ENCODE measurements around the gene NXN.
"Not testable (repeated sequence)": the region's sequence is repeated elsewhere in the genome, so short reads cannot be mapped to it uniquely, and the experiment has no call there.

NXN gene

GRCh38 chr17:1006054-1006453, 26.5 kb upstream of the NXN start:
- no peak for DNase-seq (ENCODE audit: low spot score)

DNA sequence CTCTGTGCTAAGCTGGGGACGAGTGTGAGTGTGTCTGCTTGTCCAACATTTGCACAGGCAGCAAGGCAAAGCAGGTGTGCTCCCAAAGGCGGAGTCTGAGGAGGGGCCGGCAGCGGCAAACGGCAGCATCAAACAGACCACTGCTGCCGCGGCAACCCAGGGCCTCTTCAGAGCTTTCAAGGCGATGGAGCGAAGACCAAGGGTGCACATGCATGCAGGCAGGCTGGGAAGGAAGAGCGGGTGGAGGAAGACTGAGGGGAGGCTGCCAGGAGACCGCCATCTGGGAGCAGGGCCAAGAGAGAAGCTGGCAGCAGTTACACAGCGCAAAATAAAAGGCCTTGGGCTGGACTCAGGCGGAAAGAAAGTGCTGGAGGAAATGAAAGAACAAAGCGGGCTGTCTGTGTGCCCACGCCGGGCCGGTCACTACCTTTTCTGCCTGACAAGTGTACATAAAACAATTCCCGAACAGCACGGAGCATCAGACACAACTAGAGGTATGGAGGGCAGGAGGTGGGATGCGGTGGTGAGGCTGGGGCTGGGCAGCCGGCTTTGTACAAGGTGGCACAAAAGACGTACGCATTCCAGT, 25.9 kb upstream of the NXN start:
- DNase-seq (ENCODE audit: low spot score) = no peak

- DNase-seq (ENCODE audit: low spot score) = no peak
These were observed 25.3 kb upstream of the NXN start for GRCh38 chr17:1004769-1005295.

DNA sequence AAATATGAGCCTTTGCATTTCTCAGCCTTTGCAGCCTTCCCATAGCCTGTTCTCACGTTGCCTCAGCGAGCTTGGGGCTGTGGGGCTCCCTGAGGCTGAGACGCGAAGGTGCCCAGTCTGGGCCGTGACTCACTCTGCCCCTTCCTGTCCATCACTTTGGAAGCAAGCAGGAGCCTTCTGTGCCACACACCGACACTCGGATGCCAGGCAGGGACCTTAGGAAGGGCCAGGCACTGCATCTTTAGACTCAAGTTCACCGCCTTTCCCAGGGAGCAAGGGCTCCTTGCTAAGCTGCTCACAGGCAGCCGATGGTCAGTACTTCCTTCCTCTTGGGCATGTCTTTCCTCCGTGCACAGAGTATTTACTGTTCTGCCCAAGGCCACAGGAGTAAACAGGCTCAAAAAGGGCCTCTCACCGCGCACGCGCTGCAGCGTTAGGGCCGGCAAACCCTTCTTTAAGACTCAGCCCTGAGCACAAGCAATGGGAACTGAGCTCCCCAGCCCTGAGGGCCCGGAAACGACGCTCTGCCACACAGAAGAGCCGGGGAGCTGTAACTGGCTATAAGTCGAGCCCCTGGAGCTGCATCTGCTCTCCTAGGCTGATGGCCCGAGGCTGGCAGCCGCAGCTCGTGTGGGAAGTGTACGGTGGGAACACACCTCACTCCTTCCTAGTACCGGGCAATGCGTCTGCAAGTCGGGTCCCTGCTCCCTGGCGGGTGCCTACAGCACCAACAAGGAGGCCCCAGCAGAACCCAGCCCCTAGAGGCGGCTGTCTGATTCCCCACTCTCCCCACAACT, 24.6 kb upstream of the NXN start:
- DNase-seq (ENCODE audit: low spot score) = no peak

DNA sequence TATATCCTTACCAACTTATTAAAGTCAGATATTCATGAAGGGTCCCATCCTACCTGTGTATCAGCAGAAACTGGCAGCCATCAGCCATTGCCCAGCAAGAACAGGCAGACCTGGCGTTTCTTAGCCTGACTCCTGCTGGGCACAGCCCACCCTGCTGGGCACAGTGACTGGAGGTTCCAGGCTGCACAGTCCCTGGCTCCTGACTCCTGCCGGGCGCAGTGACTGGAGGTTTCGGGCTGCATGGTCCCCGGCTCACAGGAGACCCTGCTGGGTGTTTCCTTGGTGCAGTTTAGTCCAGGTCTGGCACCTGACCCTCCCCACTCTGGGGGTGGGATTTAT, 24.0 kb upstream of the NXN start:
- no peak for DNase-seq (ENCODE audit: low spot score)

DNA sequence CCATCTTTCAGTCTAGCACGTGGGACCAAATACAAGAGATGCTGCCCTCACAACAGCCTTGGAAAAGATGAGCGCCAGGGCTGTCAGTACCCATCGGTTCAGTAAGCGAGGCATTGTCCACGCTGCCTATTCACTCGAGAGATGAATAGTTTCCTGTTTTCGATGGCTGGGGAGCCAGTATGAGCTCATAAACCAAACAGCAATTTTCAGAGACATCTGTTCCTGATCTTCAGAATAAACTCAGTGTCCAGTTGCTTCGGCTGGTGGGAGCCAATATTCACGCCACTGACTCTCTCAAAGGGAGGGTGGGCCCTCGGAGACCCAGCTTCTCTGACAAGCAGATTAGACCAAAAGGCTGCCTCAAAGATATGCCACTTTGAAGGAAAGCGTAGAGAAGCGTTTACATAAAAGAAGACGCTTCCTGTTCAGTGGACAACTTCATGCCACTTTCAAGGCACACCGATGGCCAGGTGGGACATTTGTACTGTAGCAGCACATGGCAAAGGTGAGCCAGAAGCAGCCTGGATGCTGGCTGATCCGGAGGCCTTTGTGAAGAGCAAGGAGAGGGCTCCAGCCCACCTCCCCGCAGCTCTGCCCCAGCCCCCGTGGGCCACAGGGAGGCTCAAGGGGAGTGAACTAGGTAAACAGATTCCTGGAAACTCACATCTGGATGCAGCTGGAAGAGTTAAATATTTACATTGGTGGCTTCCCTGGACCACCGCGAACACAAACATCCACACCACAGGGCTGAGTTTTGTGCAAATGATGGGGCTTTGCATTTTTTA, 23.4 kb upstream of the NXN start:
- no peak for DNase-seq (ENCODE audit: low spot score)

DNA sequence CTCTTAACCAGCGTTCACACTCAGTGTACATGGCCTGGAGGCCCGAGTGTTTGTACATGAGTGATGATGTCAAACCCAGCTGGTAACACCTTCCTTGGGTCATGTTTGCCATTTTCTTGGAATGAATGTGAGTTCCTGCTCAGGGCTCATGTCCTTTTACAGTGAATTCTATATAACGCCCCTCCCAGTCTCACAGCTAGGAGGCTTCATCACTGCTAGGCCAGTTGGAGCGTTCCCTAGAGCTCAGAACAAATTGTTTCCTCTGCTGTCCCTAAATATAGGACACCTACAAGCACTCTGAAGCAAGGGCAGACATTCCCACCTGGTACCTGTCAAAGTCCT, 22.8 kb upstream of the NXN start:
- no peak for DNase-seq (ENCODE audit: low spot score)

- DNase-seq (ENCODE audit: low spot score) = no peak
These were observed 22.2 kb upstream of the NXN start for GRCh38 chr17:1001640-1002411.

DNA sequence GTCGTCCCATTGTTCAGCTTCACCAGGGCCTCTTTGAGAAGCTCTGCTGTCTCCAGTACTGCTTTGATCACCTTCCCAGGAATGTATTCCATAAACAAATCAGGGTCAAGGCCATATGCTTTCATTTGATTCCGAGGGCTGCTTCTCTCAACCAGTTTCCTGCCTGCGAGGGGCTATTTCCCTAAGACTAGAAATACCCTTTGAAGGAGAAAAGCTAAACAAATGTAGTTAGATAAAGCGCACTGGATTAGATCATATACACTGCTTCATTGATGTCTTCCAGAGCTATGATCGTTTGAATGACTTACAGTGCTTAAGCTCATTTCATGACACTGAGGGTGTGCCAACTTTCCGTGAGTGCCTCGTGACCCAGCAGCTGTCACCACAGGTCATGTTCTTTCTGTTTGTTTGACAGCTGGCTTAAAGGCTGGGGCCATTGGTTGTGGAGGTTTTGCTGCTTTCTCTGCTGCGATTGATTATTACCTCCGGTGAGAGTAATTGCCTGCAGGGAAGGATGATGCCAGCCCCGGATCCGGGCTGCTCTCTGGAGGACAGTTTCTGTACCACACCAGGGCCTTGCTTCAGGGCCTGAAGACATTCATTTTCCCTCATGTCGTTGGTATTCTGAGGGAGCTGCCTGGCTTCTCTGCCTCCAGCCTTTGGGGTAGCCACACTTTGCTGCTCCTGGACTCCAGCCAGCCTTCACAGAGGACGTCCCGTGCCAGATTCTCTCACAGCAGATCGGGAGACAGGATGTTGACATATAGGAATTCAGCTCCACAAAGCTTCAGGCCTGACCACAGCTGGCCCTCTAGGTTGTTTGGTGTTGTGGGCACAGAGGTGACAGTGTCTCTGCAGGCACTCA, 21.3 kb upstream of the NXN start:
- no peak for DNase-seq (ENCODE audit: low spot score)

DNA sequence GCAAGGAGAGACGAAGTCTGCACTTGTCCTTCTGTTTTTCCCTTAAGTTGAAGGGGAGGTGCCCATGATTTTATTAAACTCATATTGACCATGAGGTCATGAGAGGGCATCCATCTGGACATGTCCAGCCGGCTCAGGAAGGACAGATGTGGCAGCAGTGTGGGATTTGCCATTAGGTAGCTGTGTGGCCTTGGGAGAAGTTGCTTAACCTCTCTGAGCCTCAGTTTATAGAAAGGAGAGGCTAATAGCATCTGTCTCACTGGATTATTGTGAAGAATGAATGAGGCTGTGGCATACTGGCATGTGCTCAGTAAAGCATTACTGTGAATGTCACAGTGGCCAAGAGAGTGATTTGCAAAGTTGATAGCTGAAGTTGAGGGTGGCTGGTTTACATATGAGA, 18.5 kb upstream of the NXN start:
- DNase-seq (ENCODE audit: low spot score) = no peak

DNA sequence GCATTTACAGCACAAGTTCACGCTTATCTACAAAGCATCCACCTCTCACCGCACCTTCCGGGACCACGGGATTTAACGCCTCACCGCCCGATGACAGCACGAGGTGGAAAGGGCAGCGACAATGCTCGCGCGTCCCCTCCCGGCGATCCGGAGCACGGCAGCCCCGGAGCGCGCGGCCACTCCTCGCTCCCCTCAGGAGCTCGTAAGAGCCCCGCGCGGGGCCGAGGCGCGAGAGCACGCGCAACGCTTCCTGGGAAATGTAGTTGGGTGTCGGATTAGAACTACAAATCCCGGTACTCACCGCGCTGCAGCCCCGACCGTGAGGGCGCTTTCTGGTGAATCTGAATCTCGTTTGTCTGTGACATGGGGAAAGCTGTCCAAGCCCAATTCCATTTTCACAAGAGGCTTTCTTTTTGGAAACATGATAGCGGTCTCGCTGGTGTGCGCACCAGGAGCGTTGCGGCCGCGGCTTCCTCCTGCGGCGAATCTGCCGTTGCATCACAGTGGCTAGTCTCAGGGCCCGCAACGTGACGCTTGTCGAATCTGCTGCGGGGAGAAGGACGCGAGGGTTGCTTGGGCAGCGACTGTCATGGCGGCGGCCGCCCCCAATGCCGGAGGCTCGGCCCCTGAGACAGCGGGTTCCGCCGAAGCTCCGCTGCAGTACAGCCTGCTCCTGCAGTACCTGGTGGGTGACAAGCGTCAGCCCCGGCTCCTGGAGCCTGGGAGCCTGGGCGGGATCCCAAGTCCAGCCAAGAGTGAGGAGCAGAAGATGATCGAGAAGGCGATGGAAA, 17.2 kb upstream of the NXN start, which contains the start of gene TIMM22:
TIMM22 (plus strand) TSS at position 576 of the 791 bp plus-strand sequence; CDS start at position 590, 14 bp downstream.
- peak; percentile 92 for DNase-seq (ENCODE audit: low spot score)

GRCh38 chr17:995324-995723, 15.7 kb upstream of the NXN start:
- DNase-seq (ENCODE audit: low spot score) = not testable (repeated sequence)

- DNase-seq (ENCODE audit: low spot score) = no peak
These were observed 13.4 kb upstream of the NXN start for GRCh38 chr17:992933-993332.

DNA sequence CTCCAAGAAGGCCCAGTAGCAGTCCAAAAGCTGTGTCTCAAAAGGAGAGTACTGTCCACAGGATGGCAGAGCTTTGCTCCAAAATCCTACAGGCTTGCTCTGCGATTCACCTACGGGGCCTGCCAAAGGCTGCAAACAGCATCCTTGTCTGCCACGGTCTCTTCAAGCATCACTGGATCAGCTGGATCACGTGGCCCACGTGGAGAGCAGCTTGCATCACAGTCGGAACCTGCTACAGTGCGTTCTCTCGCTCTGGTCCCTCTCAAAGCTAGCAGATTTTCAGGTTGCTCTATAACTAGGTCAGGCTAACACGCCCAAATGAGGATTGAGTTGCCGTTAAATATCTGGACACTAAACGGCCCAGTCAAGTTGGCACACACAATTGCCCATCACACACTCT, 9.0 kb upstream of the NXN start:
- DNase-seq (ENCODE audit: low spot score) = no peak

- no peak for DNase-seq (ENCODE audit: low spot score)
These were observed 8.4 kb upstream of the NXN start for GRCh38 chr17:987931-988330.

- DNase-seq (ENCODE audit: low spot score) = no peak
These were observed 6.8 kb upstream of the NXN start for GRCh38 chr17:986322-986929.

- no peak for DNase-seq (ENCODE audit: low spot score)
These were observed 4.3 kb upstream of the NXN start for GRCh38 chr17:983921-984320.

- DNase-seq (ENCODE audit: low spot score) = no peak
These were observed 1.7 kb upstream of the NXN start for GRCh38 chr17:981292-981658.

DNA sequence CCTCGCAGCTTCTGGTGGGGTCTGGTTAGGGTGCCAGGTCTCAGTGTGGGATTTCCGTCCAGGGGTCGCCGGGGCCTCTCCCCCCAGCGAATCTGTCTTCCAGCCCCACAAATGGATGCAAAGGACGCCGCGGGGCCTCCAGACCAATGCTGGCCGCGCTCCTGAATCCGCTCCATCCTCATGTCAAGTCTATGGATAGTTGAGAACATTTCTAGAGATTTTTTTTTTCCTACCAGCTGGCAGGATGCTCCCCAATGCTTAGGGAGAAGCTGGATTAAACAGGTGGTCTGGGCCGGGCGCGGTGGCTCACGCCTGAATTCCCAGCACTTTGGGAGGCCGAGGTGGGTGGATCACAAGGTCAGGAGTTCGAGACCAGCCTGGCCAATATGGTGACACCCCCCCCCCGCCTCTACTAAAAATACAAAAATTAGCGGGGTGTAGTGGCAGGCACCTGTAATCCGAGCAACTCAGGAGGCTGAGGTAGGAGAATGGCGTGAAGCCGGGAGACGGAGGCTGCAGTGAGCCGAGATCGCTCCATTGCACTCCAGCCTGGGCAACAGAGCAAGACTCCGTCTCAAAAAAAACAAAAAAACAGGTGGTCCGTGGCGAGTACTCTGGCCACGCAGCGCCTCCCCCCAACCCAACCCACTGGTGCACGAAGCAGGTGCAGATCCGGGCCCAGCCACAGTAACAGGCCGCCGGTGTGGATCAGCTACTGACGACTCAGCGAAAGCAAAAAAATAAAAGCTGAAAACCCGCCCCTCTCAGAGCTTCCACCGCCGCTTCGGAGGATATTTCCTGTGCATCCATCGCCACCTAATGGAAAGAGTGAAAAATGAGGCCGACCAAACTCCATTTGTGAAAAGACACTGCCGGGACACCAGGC, 1.1 kb upstream of the NXN start:
- peak; percentile 80 for DNase-seq (ENCODE audit: low spot score)
